ENCODE data around the gene MLC1. TPM values are rescaled to one million over a fixed set of nuclear protein-coding genes. Genes with fewer than 3 reads are reported as not detected.

The MLC1 gene
- total RNA-seq, 2 experiments from 2014 or later = 0.16 TPM; not detected in 1

DNA sequence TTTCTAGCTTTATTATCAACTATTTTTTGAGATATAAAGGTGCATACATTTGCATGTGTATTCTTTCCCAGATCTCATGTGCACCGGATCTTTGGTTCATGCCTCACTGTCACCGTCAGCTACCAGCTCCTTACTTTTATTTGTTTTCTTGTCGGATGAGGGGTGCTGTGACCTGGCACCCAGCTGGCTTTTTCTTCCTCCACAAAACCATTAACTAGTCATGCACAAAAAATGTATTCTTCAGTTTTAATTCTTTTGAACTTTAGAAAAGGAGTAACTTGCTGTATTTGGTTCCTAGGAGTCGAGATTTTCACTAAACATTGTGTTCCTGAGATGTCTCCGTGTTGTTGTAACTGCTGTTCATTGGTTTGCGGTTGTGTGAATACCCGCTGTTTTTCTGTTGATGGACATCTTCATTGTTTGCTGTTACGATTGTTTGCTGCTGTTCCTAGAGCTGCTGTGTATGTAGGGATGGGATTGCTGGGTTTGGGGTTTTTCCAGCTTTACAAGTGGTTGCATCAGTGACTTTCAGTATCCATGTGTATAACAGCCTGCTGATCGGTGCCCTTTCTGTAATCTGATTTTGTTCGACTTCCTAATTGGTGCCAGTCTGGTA, 44.0 kb upstream of the MLC1 start:
- no peak overlapping the region for H3K4me3 ChIP-seq (ENCODE audit: low read depth, low read length, poor library complexity, severe bottlenecking)
- BruUV-seq (replicated peaks) = no TSS peak
- no peaks in the 10 kb centered on the region for H3K9me2 ChIP-seq (ENCODE audit: insufficient read depth, low read length)
- H3K4me1 ChIP-seq (ENCODE audit: insufficient read depth, low read length, poor library complexity, severe bottlenecking) = no peaks in the 10 kb centered on the region
- H3K27ac ChIP-seq (ENCODE audit: low read depth, low read length, poor library complexity, severe bottlenecking) = no peak overlapping the region
- no peaks in the 10 kb centered on the region for H3K36me3 ChIP-seq (ENCODE audit: insufficient read depth, low read length)
- H4K20me1 ChIP-seq (ENCODE audit: insufficient read depth, low read length) = no peaks in the 10 kb centered on the region
- H3K79me2 ChIP-seq (ENCODE audit: insufficient read depth, low read depth, low read length) = no peaks in the 10 kb centered on the region
- ChIA-PET CTCF (ENCODE audit: unreplicated experiment) (no interaction called here), POLR2A (interaction anchor here (0.5 kb wide), 2 partner anchors 19 to 43 kb away, joined by 3 read pairs; no protein-coding TSS in a partner anchor)
- no peak for DNase-seq (ENCODE audit: low spot score)
- no peak overlapping the region for H2AFZ ChIP-seq (ENCODE audit: low read length)
- no peak for TF ChIP-seq CTCF (conservative IDR thresholded peaks at IDR 0.05; ENCODE audit: low read length)
- no peak for TF ChIP-seq EZH2phosphoT487 (IDR thresholded peaks at IDR 0.05; ENCODE audit: borderline replicate concordance, low read depth, low read length)
- no peak overlapping the region for H3K4me2 ChIP-seq (ENCODE audit: low read length)
- intact Hi-C loops (cut with micrococcal nuclease; ENCODE audit: unreplicated experiment) = no loop called here
- H3K9me3 ChIP-seq (ENCODE audit: low read length) = no peaks in the 10 kb centered on the region

GRCh38 chr22:50125029-50125428, 39.8 kb upstream of the MLC1 start:
- H4K20me1 ChIP-seq (ENCODE audit: insufficient read depth, low read length) = no peaks in the 10 kb centered on the region
- H3K4me2 ChIP-seq (ENCODE audit: low read length) = no peak overlapping the region
- no peak overlapping the region for H2AFZ ChIP-seq (ENCODE audit: low read length)
- no peaks in the 10 kb centered on the region for H3K79me2 ChIP-seq (ENCODE audit: insufficient read depth, low read depth, low read length)
- H3K4me1 ChIP-seq (ENCODE audit: insufficient read depth, low read length, poor library complexity, severe bottlenecking) = no peaks in the 10 kb centered on the region
- CTCF ChIA-PET (ENCODE audit: unreplicated experiment) = no interaction called here
- no peak overlapping the region for H3K27ac ChIP-seq (ENCODE audit: low read depth, low read length, poor library complexity, severe bottlenecking)
- BruUV-seq (replicated peaks) = no TSS peak
- no peaks in the 10 kb centered on the region for H3K9me2 ChIP-seq (ENCODE audit: insufficient read depth, low read length)
- H3K9me3 ChIP-seq (ENCODE audit: low read length) = peaks cover 15% of the 10 kb centered on the region; the same call in 1 of the 2 replicates
- POLR2A ChIA-PET = interaction anchor here (0.6 to 0.7 kb wide), 2 partner anchors 18 to 183 kb away, joined by 3 to 5 read pairs; partner anchors contain the start of gene PLXNB2
- intact Hi-C loops (cut with micrococcal nuclease; ENCODE audit: unreplicated experiment) = no loop called here
- H3K4me3 ChIP-seq (ENCODE audit: low read depth, low read length, poor library complexity, severe bottlenecking) = no peak overlapping the region
- TF ChIP-seq CTCF (conservative IDR thresholded peaks at IDR 0.05; ENCODE audit: low read length) (no peak), EZH2phosphoT487 (IDR thresholded peaks at IDR 0.05; ENCODE audit: borderline replicate concordance, low read depth, low read length) (no peak)
- no peak for DNase-seq (ENCODE audit: low spot score)
- no peaks in the 10 kb centered on the region for H3K36me3 ChIP-seq (ENCODE audit: insufficient read depth, low read length)

GRCh38 chr22:50123119-50123518, 37.9 kb upstream of the MLC1 start:
- intact Hi-C loops (cut with micrococcal nuclease; ENCODE audit: unreplicated experiment) = no loop called here
- no peaks in the 10 kb centered on the region for H4K20me1 ChIP-seq (ENCODE audit: insufficient read depth, low read length)
- H3K4me1 ChIP-seq (ENCODE audit: insufficient read depth, low read length, poor library complexity, severe bottlenecking) = peaks cover 10% of the 10 kb centered on the region
- no peak overlapping the region for H3K4me2 ChIP-seq (ENCODE audit: low read length)
- no peaks in the 10 kb centered on the region for H3K9me2 ChIP-seq (ENCODE audit: insufficient read depth, low read length)
- no peak overlapping the region for H3K4me3 ChIP-seq (ENCODE audit: low read depth, low read length, poor library complexity, severe bottlenecking)
- ChIA-PET CTCF (ENCODE audit: unreplicated experiment) (no interaction called here), POLR2A (no interaction called here)
- no peak for TF ChIP-seq CTCF (conservative IDR thresholded peaks at IDR 0.05; ENCODE audit: low read length)
- TF ChIP-seq EZH2phosphoT487 (IDR thresholded peaks at IDR 0.05; ENCODE audit: borderline replicate concordance, low read depth, low read length) = no peak
- H3K36me3 ChIP-seq (ENCODE audit: insufficient read depth, low read length) = no peaks in the 10 kb centered on the region
- no peak for DNase-seq (ENCODE audit: low spot score)
- BruUV-seq (replicated peaks) = no TSS peak
- no peak overlapping the region for H3K27ac ChIP-seq (ENCODE audit: low read depth, low read length, poor library complexity, severe bottlenecking)
- H3K79me2 ChIP-seq (ENCODE audit: insufficient read depth, low read depth, low read length) = no peaks in the 10 kb centered on the region
- H3K9me3 ChIP-seq (ENCODE audit: low read length) = peaks cover 15% of the 10 kb centered on the region; the same call in 1 of the 2 replicates
- H2AFZ ChIP-seq (ENCODE audit: low read length) = no peak overlapping the region

Data from OCI-LY7 (cell line).